Stimulated activated effector memory CD8-positive, alpha-beta T cell treated with anti-CD3 and anti-CD28 coated beads, Interleukin-12 subunit alpha, Interleukin-12 subunit beta, amount 100 ng/mL, for 72 hours (primary cell): ENCODE results near the gene TMEM45A.
"Not testable (repeated sequence)": the region's sequence is repeated elsewhere in the genome, so short reads cannot be mapped to it uniquely, and the experiment has no call there.

Source experiments
- ATAC-seq: fragments of 150-1000 bp; cut with Tn5 transposase; 2 replicates; pipeline ENCODE4 v1.10.0; 2021
- DNase-seq, 2 donors: peaks; one replicate each; pipeline ENCODE4 v3.0.0; 2021 to 2022; ENCODE audit warnings: low spot score in 2 of 2
- H3K27ac Mint-ChIP-seq: one replicate; pipeline ENCODE4 v1.8.0; 2022; ENCODE audit warnings: mild to moderate bottlenecking, mixed read lengths
- H3K36me3 Mint-ChIP-seq: one replicate; pipeline ENCODE4 v1.8.0; 2022; ENCODE audit warnings: mild to moderate bottlenecking, mixed read lengths
- H3K4me1 Mint-ChIP-seq: one replicate; pipeline ENCODE4 v1.8.0; 2022; ENCODE audit warnings: mixed read lengths
- H3K4me3 Mint-ChIP-seq: one replicate; pipeline ENCODE4 v1.8.0; 2022; ENCODE audit warnings: mild to moderate bottlenecking, mixed read lengths
- H3K9me3 Mint-ChIP-seq: one replicate; pipeline ENCODE4 v1.8.0; 2022; ENCODE audit warnings: mixed read lengths

Gene TMEM45A

GRCh38 chr3:100537646-100538338, 45.4 kb downstream of the TMEM45A start:
- Mint-ChIP-seq H3K27ac (no peak overlapping the region), H3K4me3 (no peak overlapping the region), H3K36me3 (no peaks in the 10 kb centered on the region), H3K9me3 (no peaks in the 10 kb centered on the region), H3K4me1 (no peaks in the 10 kb centered on the region)
- ATAC-seq (peak; percentile 73), DNase-seq (no peak)

- Mint-ChIP-seq H3K36me3 (no peaks in the 10 kb centered on the region), H3K4me3 (no peak overlapping the region), H3K4me1 (no peaks in the 10 kb centered on the region), H3K27ac (no peak overlapping the region), H3K9me3 (no peaks in the 10 kb centered on the region)
- DNase-seq: no peak
- no peak for ATAC-seq
These were observed 45.9 kb downstream of the TMEM45A start for GRCh38 chr3:100538339-100538706.

- DNase-seq: no peak
- no peak for ATAC-seq
- Mint-ChIP-seq H3K4me1 (no peaks in the 10 kb centered on the region), H3K4me3 (no peak overlapping the region), H3K9me3 (no peaks in the 10 kb centered on the region), H3K36me3 (no peaks in the 10 kb centered on the region), H3K27ac (no peak overlapping the region)
These were observed 48.4 kb downstream of the TMEM45A start for GRCh38 chr3:100540791-100541334.

GRCh38 chr3:100541428-100541827, 49.0 kb downstream of the TMEM45A start:
- H3K27ac Mint-ChIP-seq, ATAC-seq, H3K9me3 Mint-ChIP-seq, H3K4me3 Mint-ChIP-seq, DNase-seq, H3K36me3 Mint-ChIP-seq, H3K4me1 Mint-ChIP-seq: not testable (repeated sequence)

- Mint-ChIP-seq H3K27ac (no peak overlapping the region), H3K36me3 (no peaks in the 10 kb centered on the region), H3K9me3 (no peaks in the 10 kb centered on the region), H3K4me3 (no peak overlapping the region), H3K4me1 (no peaks in the 10 kb centered on the region)
- DNase-seq: no peak
- ATAC-seq: no peak
These were observed 53.0 kb downstream of the TMEM45A start for GRCh38 chr3:100545371-100545770.

- H3K9me3 Mint-ChIP-seq: no peaks in the 10 kb centered on the region
- H3K27ac Mint-ChIP-seq: no peak overlapping the region
- no peaks in the 10 kb centered on the region for H3K36me3 Mint-ChIP-seq
- H3K4me3 Mint-ChIP-seq: no peak overlapping the region
- no peaks in the 10 kb centered on the region for H3K4me1 Mint-ChIP-seq
- no peak for DNase-seq
- no peak for ATAC-seq
These were observed 53.8 kb downstream of the TMEM45A start for GRCh38 chr3:100546020-100546744.

GRCh38 chr3:100548053-100548452, 55.6 kb downstream of the TMEM45A start:
- H3K4me3 Mint-ChIP-seq: no peak overlapping the region
- no peaks in the 10 kb centered on the region for H3K36me3 Mint-ChIP-seq
- no peaks in the 10 kb centered on the region for H3K4me1 Mint-ChIP-seq
- ATAC-seq (no peak), DNase-seq (no peak)
- H3K9me3 Mint-ChIP-seq: no peaks in the 10 kb centered on the region
- H3K27ac Mint-ChIP-seq: no peak overlapping the region

GRCh38 chr3:100553618-100554372, 61.4 kb downstream of the TMEM45A start:
- H3K27ac Mint-ChIP-seq: no peak overlapping the region
- H3K4me1 Mint-ChIP-seq: no peaks in the 10 kb centered on the region
- ATAC-seq (no peak), DNase-seq (no peak)
- no peaks in the 10 kb centered on the region for H3K9me3 Mint-ChIP-seq
- no peak overlapping the region for H3K4me3 Mint-ChIP-seq
- H3K36me3 Mint-ChIP-seq: no peaks in the 10 kb centered on the region

GRCh38 chr3:100554373-100554676, 61.9 kb downstream of the TMEM45A start:
- Mint-ChIP-seq H3K36me3 (no peaks in the 10 kb centered on the region), H3K4me1 (no peaks in the 10 kb centered on the region), H3K27ac (no peak overlapping the region), H3K4me3 (no peak overlapping the region), H3K9me3 (no peaks in the 10 kb centered on the region)
- ATAC-seq: no peak
- no peak for DNase-seq

GRCh38 chr3:100556673-100557310, 64.4 kb downstream of the TMEM45A start:
- Mint-ChIP-seq H3K36me3 (no peaks in the 10 kb centered on the region), H3K4me3 (no peak overlapping the region), H3K9me3 (no peaks in the 10 kb centered on the region), H3K4me1 (no peaks in the 10 kb centered on the region), H3K27ac (no peak overlapping the region)
- DNase-seq (no peak), ATAC-seq (no peak)

GRCh38 chr3:100558233-100558632, 65.8 kb downstream of the TMEM45A start:
- no peak for DNase-seq

GRCh38 chr3:100560426-100560825, 68.0 kb downstream of the TMEM45A start:
- no peak overlapping the region for H3K27ac Mint-ChIP-seq
- H3K36me3 Mint-ChIP-seq: no peaks in the 10 kb centered on the region
- H3K4me3 Mint-ChIP-seq: no peak overlapping the region
- no peak for DNase-seq
- ATAC-seq: no peak
- H3K4me1 Mint-ChIP-seq: no peaks in the 10 kb centered on the region
- H3K9me3 Mint-ChIP-seq: no peaks in the 10 kb centered on the region

More at GRCh38 chr3:100558233-100558632, 65.8 kb downstream of the TMEM45A start:
- Mint-ChIP-seq H3K9me3 (no peaks in the 10 kb centered on the region), H3K4me1 (no peaks in the 10 kb centered on the region), H3K36me3 (no peaks in the 10 kb centered on the region), H3K4me3 (no peak overlapping the region), H3K27ac (no peak overlapping the region)
- ATAC-seq: no peak

- no peaks in the 10 kb centered on the region for H3K36me3 Mint-ChIP-seq
- H3K4me3 Mint-ChIP-seq: no peak overlapping the region
- ATAC-seq (no peak), DNase-seq (no peak)
- H3K27ac Mint-ChIP-seq: no peak overlapping the region
- no peaks in the 10 kb centered on the region for H3K9me3 Mint-ChIP-seq
- no peaks in the 10 kb centered on the region for H3K4me1 Mint-ChIP-seq
These were observed 69.2 kb downstream of the TMEM45A start for GRCh38 chr3:100561459-100562158.

GRCh38 chr3:100562224-100562857, 69.9 kb downstream of the TMEM45A start:
- no peaks in the 10 kb centered on the region for H3K36me3 Mint-ChIP-seq
- no peaks in the 10 kb centered on the region for H3K4me1 Mint-ChIP-seq
- ATAC-seq: no peak
- H3K4me3 Mint-ChIP-seq: no peak overlapping the region
- no peak overlapping the region for H3K27ac Mint-ChIP-seq
- no peak for DNase-seq
- no peaks in the 10 kb centered on the region for H3K9me3 Mint-ChIP-seq
